GM12878 (cell line): ENCODE results near the gene BDKRB2.

ENCODE experiments used
- JUND ChIP-seq: IDR thresholded peaks from 2 replicates; pipeline ENCODE4 v1.6.1; 2012; ENCODE audit warnings: low read depth, mild to moderate bottlenecking, low read length, improper control_type of control experiment, moderate library complexity
- POLR2A ChIP-seq: IDR thresholded peaks from 2 replicates; pipeline ENCODE4 v1.6.1; 2011; ENCODE audit warnings: low read depth, mild to moderate bottlenecking, low read length
- RBBP5 ChIP-seq: fragments of 200-600 bp; sonication (generic); conservative IDR thresholded peaks from 2 replicates; pipeline ENCODE4 v1.6.1; 2016
- YY1 ChIP-seq: IDR thresholded peaks from 2 replicates; pipeline ENCODE4 v1.6.1; 2011; ENCODE audit warnings: low read depth, mild to moderate bottlenecking, low read length

DNA sequence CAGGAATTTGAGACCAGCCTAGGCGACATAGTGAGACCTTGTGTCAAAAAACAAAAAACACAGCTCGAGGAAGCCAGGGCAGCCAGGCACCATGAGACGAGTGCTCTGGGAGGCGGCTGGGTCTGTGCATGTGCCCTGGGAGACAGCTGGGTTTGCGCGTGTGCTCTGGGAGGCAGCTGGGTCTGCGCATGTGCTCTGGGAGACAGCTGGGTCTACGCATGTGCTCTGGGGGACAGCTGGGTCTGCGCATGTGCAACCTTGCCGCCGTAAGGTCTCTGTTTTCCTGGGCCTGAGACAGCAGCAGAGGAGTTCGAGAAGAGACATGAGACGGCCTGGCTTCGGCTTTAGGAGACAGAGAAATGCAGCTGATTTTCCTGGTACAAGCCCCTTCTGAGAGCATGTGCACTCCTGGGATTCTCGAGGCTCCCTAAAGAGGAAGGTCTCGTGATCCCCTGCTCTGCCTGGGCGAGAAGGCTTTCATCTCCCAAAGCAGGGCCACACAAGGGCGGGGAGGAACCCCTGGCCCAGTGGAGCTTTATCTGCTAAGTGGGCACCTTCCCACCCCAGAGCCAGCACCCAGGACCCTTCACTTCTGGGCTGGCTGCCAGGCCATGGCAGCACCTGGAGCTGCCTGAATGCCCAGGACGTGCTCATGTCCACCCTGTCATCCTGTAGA, 47.8 kb downstream of the BDKRB2 start:
- no peak for TF ChIP-seq POLR2A
- no peak for TF ChIP-seq JUND
- no peak for TF ChIP-seq YY1
- TF ChIP-seq RBBP5: no peak
